Measurements from ENCODE around the gene BRD7.

DNA sequence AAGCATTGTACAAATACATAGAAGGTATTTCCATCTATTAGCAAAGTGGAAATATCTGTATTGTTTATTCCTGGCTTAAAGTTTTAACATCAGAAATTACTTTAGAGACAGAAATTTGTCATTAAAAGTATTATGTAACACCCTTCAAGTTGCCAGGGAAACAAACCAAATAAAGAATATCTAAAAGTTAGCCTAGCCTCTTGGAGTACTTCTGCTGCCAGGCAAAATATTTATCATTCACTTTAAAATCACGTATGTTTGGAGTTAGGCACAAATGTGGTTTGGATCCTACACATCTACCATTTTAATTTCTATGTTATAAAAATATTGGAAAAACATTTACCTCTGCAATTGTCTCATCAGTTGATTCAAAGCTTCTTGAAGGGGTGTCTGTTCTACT lies 14.7 kb downstream of the BRD7 start:
- TF ChIP-seq, protein P1, sequence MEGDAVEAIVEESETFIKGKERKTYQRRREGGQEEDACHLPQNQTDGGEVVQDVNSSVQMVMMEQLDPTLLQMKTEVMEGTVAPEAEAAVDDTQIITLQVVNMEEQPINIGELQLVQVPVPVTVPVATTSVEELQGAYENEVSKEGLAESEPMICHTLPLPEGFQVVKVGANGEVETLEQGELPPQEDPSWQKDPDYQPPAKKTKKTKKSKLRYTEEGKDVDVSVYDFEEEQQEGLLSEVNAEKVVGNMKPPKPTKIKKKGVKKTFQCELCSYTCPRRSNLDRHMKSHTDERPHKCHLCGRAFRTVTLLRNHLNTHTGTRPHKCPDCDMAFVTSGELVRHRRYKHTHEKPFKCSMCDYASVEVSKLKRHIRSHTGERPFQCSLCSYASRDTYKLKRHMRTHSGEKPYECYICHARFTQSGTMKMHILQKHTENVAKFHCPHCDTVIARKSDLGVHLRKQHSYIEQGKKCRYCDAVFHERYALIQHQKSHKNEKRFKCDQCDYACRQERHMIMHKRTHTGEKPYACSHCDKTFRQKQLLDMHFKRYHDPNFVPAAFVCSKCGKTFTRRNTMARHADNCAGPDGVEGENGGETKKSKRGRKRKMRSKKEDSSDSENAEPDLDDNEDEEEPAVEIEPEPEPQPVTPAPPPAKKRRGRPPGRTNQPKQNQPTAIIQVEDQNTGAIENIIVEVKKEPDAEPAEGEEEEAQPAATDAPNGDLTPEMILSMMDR (CRISPR knock-in tag; IDR thresholded peaks at IDR 0.05), result no peak
- TF ChIP-seq, protein P2, sequence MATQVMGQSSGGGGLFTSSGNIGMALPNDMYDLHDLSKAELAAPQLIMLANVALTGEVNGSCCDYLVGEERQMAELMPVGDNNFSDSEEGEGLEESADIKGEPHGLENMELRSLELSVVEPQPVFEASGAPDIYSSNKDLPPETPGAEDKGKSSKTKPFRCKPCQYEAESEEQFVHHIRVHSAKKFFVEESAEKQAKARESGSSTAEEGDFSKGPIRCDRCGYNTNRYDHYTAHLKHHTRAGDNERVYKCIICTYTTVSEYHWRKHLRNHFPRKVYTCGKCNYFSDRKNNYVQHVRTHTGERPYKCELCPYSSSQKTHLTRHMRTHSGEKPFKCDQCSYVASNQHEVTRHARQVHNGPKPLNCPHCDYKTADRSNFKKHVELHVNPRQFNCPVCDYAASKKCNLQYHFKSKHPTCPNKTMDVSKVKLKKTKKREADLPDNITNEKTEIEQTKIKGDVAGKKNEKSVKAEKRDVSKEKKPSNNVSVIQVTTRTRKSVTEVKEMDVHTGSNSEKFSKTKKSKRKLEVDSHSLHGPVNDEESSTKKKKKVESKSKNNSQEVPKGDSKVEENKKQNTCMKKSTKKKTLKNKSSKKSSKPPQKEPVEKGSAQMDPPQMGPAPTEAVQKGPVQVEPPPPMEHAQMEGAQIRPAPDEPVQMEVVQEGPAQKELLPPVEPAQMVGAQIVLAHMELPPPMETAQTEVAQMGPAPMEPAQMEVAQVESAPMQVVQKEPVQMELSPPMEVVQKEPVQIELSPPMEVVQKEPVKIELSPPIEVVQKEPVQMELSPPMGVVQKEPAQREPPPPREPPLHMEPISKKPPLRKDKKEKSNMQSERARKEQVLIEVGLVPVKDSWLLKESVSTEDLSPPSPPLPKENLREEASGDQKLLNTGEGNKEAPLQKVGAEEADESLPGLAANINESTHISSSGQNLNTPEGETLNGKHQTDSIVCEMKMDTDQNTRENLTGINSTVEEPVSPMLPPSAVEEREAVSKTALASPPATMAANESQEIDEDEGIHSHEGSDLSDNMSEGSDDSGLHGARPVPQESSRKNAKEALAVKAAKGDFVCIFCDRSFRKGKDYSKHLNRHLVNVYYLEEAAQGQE (IDR thresholded peaks at IDR 0.05; ENCODE audit: borderline replicate concordance in 1 of 2, low read depth in 1 of 2, low read length in 2 of 2), result no peak

Data from HepG2 (cell line).